ENCODE measurements around the gene ADGRF5. TPM values are rescaled to one million over a fixed set of nuclear protein-coding genes. Genes with fewer than 3 reads are reported as not detected.

ADGRF5 gene
- total RNA-seq, 1 donor, result under 0.01 TPM

GRCh38 chr6:46914279-46914810 lies 7.4 kb downstream of the ADGRF5 start:
- no peak overlapping the region for H2AFZ ChIP-seq (ENCODE audit: low read length)
- no peaks in the 10 kb centered on the region for H3K36me3 ChIP-seq (ENCODE audit: insufficient read depth, low read length)
- no peak for TF ChIP-seq CTCF (IDR thresholded peaks at IDR 0.05; ENCODE audit: extremely low read depth, low read depth, low read length)
- no peaks in the 10 kb centered on the region for H3K27me3 ChIP-seq (ENCODE audit: insufficient read depth, low read length)
- H3K4me1 ChIP-seq (ENCODE audit: insufficient read depth, low read length), result no peaks in the 10 kb centered on the region
- no peaks in the 10 kb centered on the region for H3K79me2 ChIP-seq (ENCODE audit: insufficient read depth, low read length)
- no peaks in the 10 kb centered on the region for H4K20me1 ChIP-seq (ENCODE audit: insufficient read depth, low read length)
- no peaks in the 10 kb centered on the region for H3K9me3 ChIP-seq (ENCODE audit: low read depth, low read length)
- DNase-seq (ENCODE audit: insufficient read length, low spot score, missing footprints), result no peak
- no peak overlapping the region for H3K4me3 ChIP-seq (ENCODE audit: insufficient read depth, low read length)
- H3K4me2 ChIP-seq (ENCODE audit: insufficient read depth, low read length), result no peak overlapping the region
- H3K27ac ChIP-seq (ENCODE audit: low read depth, low read length), result no peak overlapping the region

DNA sequence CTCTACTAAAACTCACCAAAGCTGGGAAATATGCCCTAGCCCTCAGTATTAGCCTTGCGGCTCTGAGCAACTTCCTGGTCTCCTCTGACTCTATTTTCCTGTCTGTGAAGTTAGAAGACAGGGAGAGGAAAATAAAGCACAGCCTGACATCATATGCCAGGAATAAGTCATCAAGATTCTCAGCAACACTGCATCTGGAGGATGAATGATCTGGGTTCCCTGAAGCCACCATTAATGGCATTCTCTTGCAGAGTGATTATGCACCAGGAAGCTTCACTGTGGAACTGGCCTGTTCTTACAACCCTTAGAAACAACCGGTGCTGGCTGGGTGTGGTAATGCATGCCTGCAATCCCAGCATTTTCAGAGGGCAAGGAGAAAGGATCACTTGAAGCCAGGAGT lies 12.4 kb downstream of the ADGRF5 start:
- no peak overlapping the region for H2AFZ ChIP-seq (ENCODE audit: low read length)
- H3K4me2 ChIP-seq (ENCODE audit: insufficient read depth, low read length), result no peak overlapping the region
- H3K4me1 ChIP-seq (ENCODE audit: insufficient read depth, low read length), result no peaks in the 10 kb centered on the region
- H4K20me1 ChIP-seq (ENCODE audit: insufficient read depth, low read length), result no peaks in the 10 kb centered on the region
- H3K36me3 ChIP-seq (ENCODE audit: insufficient read depth, low read length), result no peaks in the 10 kb centered on the region
- no peak for TF ChIP-seq CTCF (IDR thresholded peaks at IDR 0.05; ENCODE audit: extremely low read depth, low read depth, low read length)
- no peaks in the 10 kb centered on the region for H3K27me3 ChIP-seq (ENCODE audit: insufficient read depth, low read length)
- H3K27ac ChIP-seq (ENCODE audit: low read depth, low read length), result no peak overlapping the region
- DNase-seq (ENCODE audit: insufficient read length, low spot score, missing footprints), result no peak
- H3K79me2 ChIP-seq (ENCODE audit: insufficient read depth, low read length), result no peaks in the 10 kb centered on the region
- no peaks in the 10 kb centered on the region for H3K9me3 ChIP-seq (ENCODE audit: low read depth, low read length)
- no peak overlapping the region for H3K4me3 ChIP-seq (ENCODE audit: insufficient read depth, low read length)

DNA sequence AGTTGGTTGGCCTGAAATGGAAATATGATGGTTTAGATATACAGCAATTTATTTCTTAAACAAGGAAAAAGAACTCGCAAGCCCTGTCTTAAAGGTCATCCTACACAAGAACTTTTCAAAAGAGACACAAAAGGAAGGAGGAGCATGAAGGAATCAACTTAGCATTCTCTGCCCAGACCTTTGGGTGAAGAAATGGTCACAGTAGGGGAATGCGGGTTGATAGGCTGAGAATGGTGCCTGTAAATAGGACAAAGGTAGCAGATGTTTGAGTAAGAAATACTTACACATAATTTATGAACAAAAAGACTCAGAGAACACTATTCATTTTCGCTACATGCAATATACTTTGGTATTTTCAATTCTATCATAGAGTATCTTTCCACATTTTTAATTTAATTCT lies 15.0 kb downstream of the ADGRF5 start:
- Histone ChIP-seq H3K4me1 (ENCODE audit: insufficient read depth, low read length) (no peaks in the 10 kb centered on the region), H4K20me1 (ENCODE audit: insufficient read depth, low read length) (no peaks in the 10 kb centered on the region), H2AFZ (ENCODE audit: low read length) (no peak overlapping the region), H3K4me3 (ENCODE audit: insufficient read depth, low read length) (no peak overlapping the region), H3K4me2 (ENCODE audit: insufficient read depth, low read length) (no peak overlapping the region), H3K27me3 (ENCODE audit: insufficient read depth, low read length) (no peaks in the 10 kb centered on the region), H3K27ac (ENCODE audit: low read depth, low read length) (no peak overlapping the region), H3K79me2 (ENCODE audit: insufficient read depth, low read length) (no peaks in the 10 kb centered on the region), H3K9me3 (ENCODE audit: low read depth, low read length) (no peaks in the 10 kb centered on the region), H3K36me3 (ENCODE audit: insufficient read depth, low read length) (no peaks in the 10 kb centered on the region)
- no peak for DNase-seq (ENCODE audit: insufficient read length, low spot score, missing footprints)
- TF ChIP-seq CTCF (IDR thresholded peaks at IDR 0.05; ENCODE audit: extremely low read depth, low read depth, low read length), result no peak

DNA sequence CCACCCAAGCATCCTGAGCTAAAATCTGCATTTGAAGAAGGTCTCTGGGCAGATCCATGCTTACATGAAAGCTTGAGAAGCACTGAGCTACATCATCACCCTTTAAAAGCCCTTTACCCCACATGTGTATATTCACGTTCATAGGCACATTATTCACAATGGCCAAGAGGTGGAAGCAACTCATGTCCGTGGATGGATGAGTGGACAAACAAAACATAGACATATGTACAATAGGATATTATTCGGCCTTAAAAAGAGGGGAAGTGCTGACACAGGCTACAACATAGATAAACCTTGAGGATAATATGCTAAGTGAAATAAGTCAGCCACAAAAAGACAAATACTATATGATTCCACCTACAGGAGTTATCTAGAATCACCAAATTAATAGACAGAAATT lies 17.6 kb downstream of the ADGRF5 start:
- Histone ChIP-seq H3K4me3 (ENCODE audit: insufficient read depth, low read length) (no peak overlapping the region), H3K4me1 (ENCODE audit: insufficient read depth, low read length) (no peaks in the 10 kb centered on the region), H3K36me3 (ENCODE audit: insufficient read depth, low read length) (no peaks in the 10 kb centered on the region), H3K9me3 (ENCODE audit: low read depth, low read length) (no peaks in the 10 kb centered on the region), H3K27me3 (ENCODE audit: insufficient read depth, low read length) (no peaks in the 10 kb centered on the region), H3K4me2 (ENCODE audit: insufficient read depth, low read length) (no peak overlapping the region), H3K27ac (ENCODE audit: low read depth, low read length) (no peak overlapping the region), H3K79me2 (ENCODE audit: insufficient read depth, low read length) (no peaks in the 10 kb centered on the region), H2AFZ (ENCODE audit: low read length) (no peak overlapping the region), H4K20me1 (ENCODE audit: insufficient read depth, low read length) (no peaks in the 10 kb centered on the region)
- DNase-seq (ENCODE audit: insufficient read length, low spot score, missing footprints), result no peak
- no peak for TF ChIP-seq CTCF (IDR thresholded peaks at IDR 0.05; ENCODE audit: extremely low read depth, low read depth, low read length)

All from osteoblast (primary cell).